Measurements from ENCODE around the gene VN1R5. TPM values are rescaled to one million over a fixed set of nuclear protein-coding genes. Genes with fewer than 3 reads are reported as not detected.

Gene VN1R5
- polyA plus RNA-seq, 3 donors: 0.09 TPM; not detected in 2

DNA sequence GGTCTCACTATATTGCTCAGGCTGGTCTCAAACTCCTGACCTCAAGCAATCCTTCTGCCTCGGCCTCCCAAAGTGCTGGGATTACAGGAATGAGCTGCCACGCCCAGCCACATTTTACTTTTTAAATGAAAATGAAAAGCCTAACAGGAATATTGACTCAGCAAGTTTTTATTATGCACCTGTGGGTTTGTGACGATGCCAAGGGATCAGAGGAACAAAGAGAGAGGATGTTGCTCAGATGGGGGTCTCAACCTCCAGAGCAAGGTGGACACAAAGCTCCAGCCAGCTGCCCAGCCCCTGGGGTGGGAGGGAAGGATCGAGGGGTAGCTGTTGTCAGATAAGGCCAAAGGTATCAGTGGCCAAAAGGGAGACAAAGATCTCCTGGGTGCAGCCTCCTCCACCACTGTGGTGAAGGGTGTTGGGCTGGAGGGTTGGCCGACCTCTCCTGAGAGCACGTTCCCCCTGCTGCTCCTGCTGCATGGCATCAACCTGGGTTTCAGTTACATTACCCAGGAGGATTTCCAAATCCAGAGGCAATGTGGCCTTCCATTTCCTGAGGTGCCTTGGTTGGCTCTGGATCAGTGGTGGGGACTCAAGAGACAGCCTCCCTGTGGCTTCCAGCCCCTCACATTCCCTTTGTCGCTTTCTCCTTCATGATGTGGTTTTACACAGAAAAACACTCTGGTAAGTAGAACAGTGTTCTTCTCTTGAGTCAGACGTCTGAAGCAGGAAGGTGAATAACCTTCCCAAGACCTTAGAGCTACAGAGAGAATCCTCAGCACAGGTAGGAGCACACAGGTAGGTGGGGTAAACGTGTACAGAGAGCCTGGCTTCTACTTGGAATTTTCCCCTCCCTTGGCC lies 41.6 kb downstream of the VN1R5 start:
- no peak for DNase-seq (ENCODE audit: extremely low read depth in 1 of 11, low read depth in 9 of 11, low spot score in 4 of 11)

- DNase-seq (ENCODE audit: extremely low read depth in 1 of 11, low read depth in 9 of 11, low spot score in 4 of 11): no peak
These were observed 42.2 kb downstream of the VN1R5 start for GRCh38 chr1:247298124-247298481.

DNA sequence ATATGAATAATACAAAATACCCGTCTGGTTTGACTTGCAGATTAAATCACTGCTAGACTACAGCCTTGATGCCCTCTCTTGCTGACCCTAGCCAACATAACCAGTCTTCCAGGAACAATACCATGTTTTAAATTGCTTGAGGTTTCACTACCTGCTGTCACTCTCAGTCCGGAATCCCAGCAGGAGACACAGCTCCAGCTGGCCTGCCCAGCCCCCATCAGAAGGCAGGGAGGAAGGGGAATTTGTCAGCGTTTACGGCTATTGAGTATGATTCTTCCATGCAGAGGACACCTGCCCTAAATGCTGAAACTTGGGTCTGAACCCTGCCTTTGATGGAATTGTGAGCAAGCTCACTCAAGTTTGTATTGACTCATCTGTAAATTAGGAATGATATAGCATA lies 42.8 kb downstream of the VN1R5 start:
- DNase-seq (ENCODE audit: extremely low read depth in 1 of 11, low read depth in 9 of 11, low spot score in 4 of 11): no peak

GRCh38 chr1:247299723-247300381 lies 44.0 kb downstream of the VN1R5 start:
- no peak for DNase-seq (ENCODE audit: extremely low read depth in 1 of 11, low read depth in 9 of 11, low spot score in 4 of 11)

GRCh38 chr1:247300491-247301175 lies 44.8 kb downstream of the VN1R5 start:
- DNase-seq (ENCODE audit: extremely low read depth in 1 of 11, low read depth in 9 of 11, low spot score in 4 of 11): no peak

- DNase-seq (ENCODE audit: extremely low read depth in 1 of 11, low read depth in 9 of 11, low spot score in 4 of 11): no peak
These were observed 45.3 kb downstream of the VN1R5 start for GRCh38 chr1:247301176-247301540.

DNA sequence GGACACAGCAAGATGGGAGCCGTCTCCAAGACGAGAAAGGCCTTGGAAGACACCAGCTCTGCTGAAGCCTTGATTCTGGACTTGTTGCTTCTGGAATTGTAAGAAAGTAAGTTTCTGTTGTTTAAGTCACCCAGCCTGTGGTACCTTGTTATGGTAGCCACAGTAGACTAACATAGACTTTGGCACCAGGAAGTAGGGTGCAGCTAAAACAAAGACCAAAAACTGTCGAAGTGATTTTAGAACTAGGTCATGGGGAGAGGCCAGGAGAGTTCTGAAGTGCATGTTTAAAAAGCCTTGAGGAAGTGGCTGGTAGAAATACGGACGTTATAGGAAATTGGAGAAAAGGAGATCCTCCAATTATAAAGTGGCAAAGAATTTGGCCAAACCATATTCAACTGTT lies 47.3 kb downstream of the VN1R5 start:
- no peak for DNase-seq (ENCODE audit: extremely low read depth in 1 of 11, low read depth in 9 of 11, low spot score in 4 of 11)

DNA sequence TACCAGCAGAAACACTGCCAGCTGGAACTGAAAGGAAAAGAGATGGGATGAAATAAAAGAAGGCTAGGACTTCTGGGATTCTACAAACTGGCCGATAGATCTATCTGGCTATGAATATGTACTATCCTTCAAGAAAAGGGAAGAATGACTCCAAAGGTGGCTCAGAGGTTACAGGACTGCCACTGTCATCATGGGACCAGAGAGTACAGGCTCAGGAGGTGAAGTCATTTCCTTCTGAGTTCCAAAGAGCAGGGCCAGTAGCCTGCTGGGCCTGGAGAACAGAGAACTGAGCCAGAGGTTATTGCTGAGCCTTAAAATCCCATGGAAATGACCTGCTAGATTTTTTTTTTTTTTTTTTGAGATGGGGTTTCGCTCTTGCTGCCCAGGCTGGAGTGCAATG lies 48.2 kb downstream of the VN1R5 start:
- no peak for DNase-seq (ENCODE audit: extremely low read depth in 1 of 11, low read depth in 9 of 11, low spot score in 4 of 11)

Other genes with a start within 250 kb of the VN1R5 start
- gene ZNF695, start 248.0 kb upstream of the VN1R5 start, polyA plus RNA-seq (ENCODE audit: insufficient read length in 3 of 3): 1 to 10 TPM; 3.7 to 4.4 (median 4.2) TPM
- gene ZNF670, start 177.3 kb upstream of the VN1R5 start, polyA plus RNA-seq (ENCODE audit: insufficient read length in 3 of 3): 10 to 100 TPM in 1 of 3 donors, 1 to 10 TPM in 2; 7.5 to 10.0 (median 8.3) TPM
- 10 to 100 TPM; 11.7 to 17.1 (median 15.5) TPM for gene ZNF669, start 151.7 kb upstream of the VN1R5 start, polyA plus RNA-seq (ENCODE audit: insufficient read length in 3 of 3)
- gene ZNF124, start 84.1 kb upstream of the VN1R5 start, polyA plus RNA-seq (ENCODE audit: insufficient read length in 3 of 3): 10 to 100 TPM; 21.5 to 28.4 (median 27.6) TPM
- gene ZNF496, start 75.8 kb downstream of the VN1R5 start, polyA plus RNA-seq (ENCODE audit: insufficient read length in 3 of 3): 10 to 100 TPM; 36.6 to 44.8 (median 39.3) TPM
- 1 to 10 TPM in 1 of 3 donors, under 1 TPM in 2; 0.78 to 1.0 (median 0.91) TPM for gene NLRP3, start 160.1 kb downstream of the VN1R5 start, polyA plus RNA-seq (ENCODE audit: insufficient read length in 3 of 3)
- under 1 TPM in 2 of 3 donors, not detected in 1; 0.05 to 0.06 TPM for gene OR2B11, start 202.0 kb downstream of the VN1R5 start, polyA plus RNA-seq (ENCODE audit: insufficient read length in 3 of 3)

All from renal cortex interstitium (tissue), 11 donors.